Left colon (tissue), 2 donors: ENCODE results near the gene EIF4E3. TPM values are rescaled to one million over a fixed set of nuclear protein-coding genes. Genes with fewer than 3 reads are reported as not detected.

Source experiments
- ATAC-seq: fragments of 200-7000 bp; cut with Tn5 transposase; one replicate; pipeline ENCODE4 v1.9.1; 2020; ENCODE audit warnings: mild to moderate bottlenecking, moderate library complexity
- DNase-seq, 2 donors: peaks; one replicate each; pipeline ENCODE4 v3.0.0-alpha.2; 2020
- intact Hi-C, 2 donors: fragments of 100-400 bp; cut with DNase I in 1 of 2; cut with micrococcal nuclease in 1 of 2; formaldehyde crosslinking; loops; one replicate each; pipeline versions ENCODE4 v1.11.2 to v1.14.0; 2022; cut with DNase I, micrococcal nuclease
- total RNA-seq, 2 donors: library from RNA; stranded (reverse); fragmentation: NEBNext Ultra II Directional; extraction: Animal tissue kit (Norgen Biotek cat#: 25700); gene quantifications; one replicate each; pipeline ENCODE4 v1.2.1, GENCODE V29; 2021
- donor health status: DM: no; HTN: no; CAD: no.
- donor health status: DM: yes; HTN: yes; CAD: no.

EIF4E3 gene
- total RNA-seq, 2 donors from 2014 or later: 43.1 to 49.4 TPM

- ATAC-seq (no peak), DNase-seq (peak in 1 of 2 donors; percentile 38)
- intact Hi-C loops: no loop called here
Observed at GRCh38 chr3:71695000-71695482, 30.2 kb downstream of the EIF4E3 start.

- peak; percentile 48 to 49 for DNase-seq
- peak; percentile 84 for ATAC-seq
- intact Hi-C loops: no loop called here
Observed at GRCh38 chr3:71694358-71694999, 30.7 kb downstream of the EIF4E3 start.

GRCh38 chr3:71693641-71694040, 31.6 kb downstream of the EIF4E3 start:
- DNase-seq: no peak
- no peak for ATAC-seq
- intact Hi-C loops: no loop called here

DNA sequence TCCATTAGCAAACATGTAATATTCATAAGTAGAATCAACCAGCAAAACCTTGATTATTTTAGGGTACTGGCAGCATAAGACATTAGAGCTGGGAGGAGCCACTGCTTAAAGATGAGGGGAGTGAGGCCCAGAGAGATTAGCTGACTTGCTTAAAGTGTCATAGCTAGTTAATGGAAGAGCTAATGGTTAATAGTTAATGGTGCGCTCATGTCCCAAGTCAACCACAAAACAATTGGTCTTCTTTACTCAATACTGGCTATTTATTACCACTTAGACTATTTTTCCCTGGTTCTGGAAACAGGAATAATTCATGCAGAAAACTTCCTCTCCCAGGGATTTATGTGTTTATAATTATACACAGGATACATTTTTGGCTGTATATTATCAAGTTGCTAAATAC, 33.1 kb downstream of the EIF4E3 start:
- ATAC-seq (no peak), DNase-seq (no peak)
- intact Hi-C loops: no loop called here

DNA sequence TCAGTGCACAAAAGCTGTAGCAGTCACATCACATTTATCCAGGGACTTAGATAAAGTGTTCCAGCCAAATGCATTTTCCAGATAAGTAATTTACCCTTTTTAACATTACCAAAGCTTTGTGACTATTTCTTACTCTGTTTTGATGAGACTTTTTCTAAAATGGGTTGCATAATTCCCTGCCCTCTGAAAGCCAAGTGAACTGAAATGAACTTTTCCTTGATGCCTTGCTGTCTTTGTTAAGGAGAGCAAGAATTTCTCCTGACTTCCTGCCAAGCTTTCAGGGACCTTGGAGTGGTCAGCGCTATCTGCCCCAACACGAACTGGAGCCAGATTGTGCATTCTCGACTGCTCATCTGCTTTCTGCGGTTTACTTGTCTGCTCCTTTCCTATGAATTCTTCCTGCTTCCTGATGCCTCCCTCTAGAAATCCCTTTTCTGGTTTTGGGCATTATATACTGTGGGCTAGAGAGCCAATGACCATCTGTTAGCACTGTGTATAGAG, 34.8 kb downstream of the EIF4E3 start:
- no peak for DNase-seq
- intact Hi-C loops: no loop called here
- no peak for ATAC-seq

DNA sequence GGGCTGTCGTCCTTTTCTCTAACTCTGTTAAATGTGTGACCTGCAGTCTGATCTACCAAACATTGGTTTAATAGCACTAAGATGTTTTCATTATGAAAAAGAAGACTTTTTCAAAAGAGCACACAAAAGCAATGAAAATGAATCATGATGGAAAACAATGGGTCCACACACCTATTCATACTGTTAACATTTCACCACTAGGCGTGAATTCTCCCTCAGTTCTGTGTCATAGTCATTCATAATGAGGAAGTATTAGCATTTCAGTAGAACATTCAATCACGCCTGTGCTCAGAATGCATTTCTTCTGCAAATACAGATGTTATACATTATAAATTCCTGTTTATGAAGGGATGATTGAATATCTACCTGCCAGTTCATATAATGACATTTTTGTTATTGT, 35.9 kb downstream of the EIF4E3 start:
- DNase-seq (no peak), ATAC-seq (no peak)
- intact Hi-C loops: no loop called here

GRCh38 chr3:71688121-71688520, 37.1 kb downstream of the EIF4E3 start:
- DNase-seq (no peak), ATAC-seq (peak; percentile 69)
- intact Hi-C loops: no loop called here

DNA sequence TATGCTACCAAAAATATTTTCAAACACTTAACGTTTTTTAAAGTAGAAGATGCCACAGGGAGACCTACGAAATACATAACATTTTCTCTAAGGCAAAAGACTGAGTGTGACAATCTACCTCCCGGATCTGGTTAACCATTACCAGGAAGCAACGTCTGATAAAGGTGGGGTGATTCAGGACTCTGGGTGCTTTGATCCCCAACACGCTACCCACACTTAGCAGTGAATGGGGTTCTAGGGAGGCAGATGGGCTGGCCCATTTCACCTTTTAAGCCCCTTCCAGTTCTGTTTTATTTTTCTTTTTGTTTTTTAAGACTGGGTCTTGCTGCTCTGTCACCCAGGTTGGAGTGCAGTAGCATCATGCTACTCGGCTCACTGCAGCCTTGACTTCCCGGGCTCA, 39.5 kb downstream of the EIF4E3 start:
- ATAC-seq: peak; percentile 40
- DNase-seq: no peak
- intact Hi-C loops: no loop called here

DNA sequence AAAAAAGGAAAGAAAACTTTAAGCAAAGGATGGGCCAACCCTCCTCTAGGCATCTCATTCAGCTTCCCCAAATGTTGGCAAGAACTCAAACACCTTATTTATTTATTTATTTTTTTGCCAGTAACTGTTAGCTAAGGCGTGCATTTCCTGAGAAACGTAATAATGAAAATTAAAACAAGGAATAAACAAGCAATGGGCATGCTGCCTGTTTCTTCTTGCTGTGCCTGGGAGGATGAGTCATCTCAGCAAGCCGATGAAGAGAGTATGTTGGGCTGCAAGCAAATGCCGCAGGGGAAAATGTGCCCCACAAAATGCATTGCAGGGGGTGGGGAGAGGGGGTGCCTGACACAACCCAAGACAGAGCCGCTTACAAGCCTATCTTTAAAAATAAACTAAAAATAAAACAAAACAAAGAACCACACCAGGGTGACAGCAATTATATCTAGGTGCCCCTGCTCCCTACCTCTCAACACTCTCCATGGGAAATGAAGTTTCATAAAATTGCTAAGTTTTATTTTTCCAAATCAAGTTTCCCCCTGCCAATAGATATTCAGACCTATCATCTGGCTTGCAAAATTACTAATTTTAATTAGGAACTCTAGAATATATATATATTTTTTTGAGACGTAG, 40.3 kb downstream of the EIF4E3 start:
- intact Hi-C loops: no loop called here
- ATAC-seq: no peak

GRCh38 chr3:71684046-71684756, 41.0 kb downstream of the EIF4E3 start:
- ATAC-seq: no peak
- intact Hi-C loops: no loop called here
- no peak for DNase-seq

More for the DNA sequence above, 40.3 kb downstream of the EIF4E3 start:
- DNase-seq: no peak

DNA sequence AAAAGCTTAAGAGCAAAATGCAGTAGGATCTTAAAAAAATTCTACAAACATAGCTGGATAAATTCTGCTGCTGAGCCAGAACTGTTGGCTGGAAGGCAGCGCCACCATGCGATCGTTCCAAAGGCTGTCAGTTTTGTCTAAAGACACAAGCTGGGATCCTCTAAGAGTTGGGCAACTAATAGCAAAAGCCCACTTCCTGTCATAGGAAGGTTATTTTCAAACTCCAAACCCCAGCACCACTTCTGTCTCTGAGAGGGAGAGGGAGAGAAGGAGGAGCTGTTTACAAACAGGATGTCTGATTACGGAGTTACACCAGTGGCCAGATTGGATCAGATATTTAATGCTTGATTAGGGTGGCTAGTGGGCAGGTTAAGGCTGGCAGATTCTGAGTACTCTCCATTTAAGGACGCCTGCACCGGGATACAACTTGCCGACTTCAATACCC, 44.0 kb downstream of the EIF4E3 start:
- intact Hi-C loops: no loop called here
- DNase-seq (peak in 1 of 2 donors; percentile 49), ATAC-seq (peak; percentile 36)

DNA sequence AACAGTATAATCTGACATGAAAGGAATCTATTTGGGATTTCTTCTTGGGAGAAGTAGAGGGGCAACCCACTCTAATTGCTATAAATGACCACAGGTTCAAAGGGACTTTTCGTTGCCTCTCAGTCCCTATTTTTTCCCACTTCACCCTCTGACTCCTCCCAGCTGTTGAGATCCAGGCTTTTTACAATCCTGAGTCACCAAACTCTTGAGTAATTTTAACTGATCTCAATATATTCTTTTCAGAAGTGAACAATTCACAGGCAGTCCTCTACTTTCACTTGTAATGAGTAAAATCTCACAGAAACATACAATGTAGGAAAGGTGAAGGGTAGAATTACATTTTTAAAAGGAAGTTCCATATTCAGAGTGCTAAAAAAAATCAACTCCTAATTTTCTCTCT, 44.6 kb downstream of the EIF4E3 start:
- no peak for DNase-seq
- peak; percentile 75 for ATAC-seq
- intact Hi-C loops: no loop called here

DNA sequence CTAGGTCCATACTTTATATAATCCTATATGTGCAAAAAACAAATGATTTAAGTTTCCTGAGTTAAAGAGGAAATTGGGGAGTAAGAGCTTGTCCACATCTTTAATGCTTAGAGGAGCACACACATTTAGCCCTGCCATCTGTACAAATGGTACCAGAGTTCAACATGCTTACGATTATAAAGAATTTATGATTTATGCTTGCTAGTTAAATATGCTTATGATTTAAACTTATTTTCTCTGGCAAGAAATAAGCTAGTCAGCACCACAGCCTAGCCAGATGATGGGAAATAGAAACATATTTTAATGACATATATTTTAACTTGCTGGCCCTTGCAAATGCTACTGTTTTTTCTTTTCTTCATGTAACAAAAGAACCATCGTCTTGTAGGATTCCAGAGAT, 48.3 kb downstream of the EIF4E3 start:
- DNase-seq: no peak
- intact Hi-C loops: no loop called here
- no peak for ATAC-seq

- DNase-seq (no peak), ATAC-seq (no peak)
- intact Hi-C loops: no loop called here
Observed at GRCh38 chr3:71673486-71673885, 51.7 kb downstream of the EIF4E3 start.

DNA sequence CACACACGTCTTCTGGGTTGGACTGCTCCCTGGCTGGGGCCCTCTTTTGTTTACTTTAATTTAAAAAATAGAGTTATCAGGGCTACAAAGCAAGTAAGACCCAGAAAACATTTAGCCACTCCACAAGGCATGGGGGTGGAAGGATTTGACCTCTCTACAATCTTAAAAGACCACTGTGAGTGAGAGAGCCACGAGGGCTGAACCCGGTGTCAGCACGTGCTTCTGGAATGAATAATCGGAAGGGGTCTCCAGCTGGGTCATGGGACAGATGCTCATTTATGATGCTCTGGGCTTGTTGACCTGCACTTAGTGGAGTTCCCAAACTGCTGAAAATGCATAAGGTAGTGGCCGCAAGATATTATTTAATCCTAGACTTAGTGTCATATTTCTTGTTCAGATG, 52.4 kb downstream of the EIF4E3 start:
- ATAC-seq (no peak), DNase-seq (no peak)
- intact Hi-C loops: no loop called here

DNA sequence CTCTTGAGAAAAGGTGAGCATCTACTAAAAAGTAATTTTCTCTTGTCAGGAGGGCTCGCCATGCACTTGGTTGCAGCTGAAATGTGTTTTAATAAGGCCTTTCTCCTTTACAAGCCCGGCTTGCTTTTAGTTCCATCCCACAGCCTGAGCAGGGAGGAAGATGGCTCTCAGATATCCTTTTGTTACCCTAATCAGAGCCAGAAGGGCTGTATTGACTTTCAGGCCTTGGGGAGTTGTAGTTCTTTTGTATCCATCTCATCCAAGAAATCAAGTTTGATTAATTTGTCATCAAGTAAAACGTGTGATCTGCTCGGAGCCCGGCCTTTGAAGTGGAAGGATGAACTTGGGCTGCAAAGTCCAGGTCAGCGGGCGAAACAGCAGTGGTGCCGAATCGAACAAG, 52.9 kb downstream of the EIF4E3 start:
- intact Hi-C loops: no loop called here
- ATAC-seq (no peak), DNase-seq (no peak)

- DNase-seq (no peak), ATAC-seq (no peak)
- intact Hi-C loops: no loop called here
Observed at GRCh38 chr3:71671216-71671845, 53.9 kb downstream of the EIF4E3 start.

DNA sequence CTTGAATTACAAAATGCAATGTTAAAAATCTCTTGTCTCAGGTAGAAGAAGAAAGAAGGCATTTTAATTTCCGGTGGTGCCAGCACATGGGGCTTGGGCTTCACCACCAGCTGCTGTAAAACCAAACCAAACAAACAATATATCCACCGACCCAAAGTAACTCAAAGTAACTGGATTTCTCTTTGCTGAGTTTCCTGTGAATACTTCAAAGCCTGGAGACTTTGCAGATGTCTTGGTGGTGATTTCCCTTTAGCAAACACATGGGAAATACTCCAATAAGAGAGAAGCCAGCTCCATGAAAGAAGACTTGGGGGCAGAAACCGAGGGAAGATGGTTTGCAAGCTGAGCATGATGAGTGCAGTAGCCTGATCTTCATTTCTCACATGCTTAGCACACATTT, 62.6 kb downstream of the EIF4E3 start:
- ATAC-seq (no peak), DNase-seq (no peak)
- intact Hi-C loops: no loop called here

DNA sequence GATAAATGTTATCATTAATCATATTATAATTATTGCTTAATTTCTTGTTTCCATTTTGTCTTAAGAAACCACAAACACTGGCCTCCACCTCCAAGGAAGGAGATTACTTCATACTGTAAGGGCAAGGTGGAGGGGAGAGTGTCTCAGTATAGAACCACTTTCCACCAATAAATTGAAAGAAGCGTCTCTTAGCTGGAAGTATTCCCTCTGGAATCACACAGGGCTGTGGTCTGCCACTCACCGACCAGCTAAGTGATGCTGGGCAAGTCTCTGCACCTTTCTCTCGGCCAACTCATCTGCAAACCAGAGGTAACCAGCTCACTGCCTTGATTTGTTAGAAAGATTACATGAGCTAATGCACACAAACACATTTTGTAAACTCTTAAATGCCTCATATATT, 63.1 kb downstream of the EIF4E3 start:
- no peak for ATAC-seq
- intact Hi-C loops: no loop called here
- no peak for DNase-seq
